COLO829 (cell line): ENCODE data around the gene MUC16.
"Not testable (repeated sequence)": the region's sequence is repeated elsewhere in the genome, so short reads cannot be mapped to it uniquely, and the experiment has no call there.

Source experiments
- DNase-seq: peaks from one replicate; pipeline ENCODE4 v3.0.0; 2012; ENCODE audit warnings: low spot score

MUC16 gene

DNA sequence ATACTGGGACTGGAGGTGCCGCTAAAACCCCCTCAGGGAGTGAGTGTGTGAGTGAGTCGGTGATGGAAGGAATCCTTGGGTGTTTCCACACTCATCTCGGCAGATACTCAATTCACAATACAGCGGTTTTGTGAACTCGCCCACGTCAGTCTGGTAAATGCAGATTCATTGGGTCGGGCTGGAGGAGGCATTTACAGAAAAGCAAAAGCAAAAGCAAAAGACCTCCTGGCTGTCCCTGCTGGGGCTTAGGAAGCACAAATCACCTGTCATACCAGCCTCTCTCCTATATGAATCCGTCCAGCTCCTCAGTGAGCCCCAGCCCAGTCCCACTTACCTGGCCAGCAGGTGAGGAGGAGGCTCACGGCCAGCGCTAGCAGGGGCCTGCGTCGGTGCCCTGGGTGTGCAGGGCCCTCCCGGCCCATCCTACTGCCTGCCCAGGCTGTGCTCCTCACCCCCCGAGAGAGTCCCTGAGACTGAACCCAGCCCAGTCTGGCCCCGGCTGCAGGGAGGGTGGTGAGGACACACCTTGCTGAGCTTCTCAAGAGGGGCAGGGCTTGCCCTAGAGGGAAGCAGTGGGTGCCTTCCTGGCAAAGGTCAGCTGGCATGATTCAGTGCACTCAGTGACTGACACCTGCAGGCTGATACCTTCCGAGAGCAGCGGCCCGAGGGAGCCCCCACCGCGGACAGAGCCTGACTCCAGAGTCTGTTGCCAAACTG lies at the start of gene MUC16:
Gene MUC16, minus strand, starts transcription at position 475 of the 717 bp plus-strand sequence.
- no peak for DNase-seq

DNA sequence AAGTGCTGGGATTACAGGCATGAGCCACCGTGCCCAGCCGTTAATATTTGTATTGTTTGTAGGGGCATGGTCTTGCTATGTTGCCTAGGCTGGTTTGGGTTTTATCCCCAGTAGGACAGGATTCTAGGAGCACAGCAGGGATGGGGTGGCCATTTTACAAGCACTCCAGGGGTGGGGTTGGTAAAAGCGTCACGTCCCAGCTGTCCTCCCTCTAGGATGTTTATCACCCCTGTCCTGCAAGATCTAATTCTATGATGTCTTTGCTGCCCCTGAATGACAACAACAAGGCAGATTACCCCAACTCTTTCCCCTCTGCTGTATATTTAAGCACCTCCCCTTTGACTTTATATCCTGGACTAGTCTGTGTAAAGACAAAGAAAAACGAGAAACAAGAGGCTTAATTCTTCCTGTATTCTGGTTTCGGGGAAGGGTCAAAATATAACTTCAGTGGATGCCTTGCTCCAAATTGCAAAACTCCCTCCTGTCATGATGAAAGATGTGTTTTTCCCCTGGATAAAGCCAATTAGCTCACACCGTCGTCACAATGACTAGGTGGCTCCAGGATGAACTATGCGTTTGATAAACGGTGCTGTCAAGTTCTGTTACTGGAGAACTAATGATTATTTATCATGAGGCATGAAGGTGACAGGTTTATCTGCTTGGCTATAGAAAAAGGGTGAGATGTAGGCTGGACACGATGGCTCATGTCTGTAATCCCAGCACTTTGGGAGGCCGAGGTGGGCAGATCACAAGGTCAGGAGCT lies 48.9 kb upstream of the MUC16 start:
- DNase-seq: no peak

GRCh38 chr19:9057505-9058258 lies 47.5 kb upstream of the MUC16 start:
- no peak for DNase-seq

- not testable (repeated sequence) for DNase-seq
Observed at GRCh38 chr19:9056131-9056530, 45.9 kb upstream of the MUC16 start.

GRCh38 chr19:9054765-9055164 lies 44.6 kb upstream of the MUC16 start:
- no peak for DNase-seq

- DNase-seq: no peak
Observed at GRCh38 chr19:9054207-9054606, 44.0 kb upstream of the MUC16 start.

DNA sequence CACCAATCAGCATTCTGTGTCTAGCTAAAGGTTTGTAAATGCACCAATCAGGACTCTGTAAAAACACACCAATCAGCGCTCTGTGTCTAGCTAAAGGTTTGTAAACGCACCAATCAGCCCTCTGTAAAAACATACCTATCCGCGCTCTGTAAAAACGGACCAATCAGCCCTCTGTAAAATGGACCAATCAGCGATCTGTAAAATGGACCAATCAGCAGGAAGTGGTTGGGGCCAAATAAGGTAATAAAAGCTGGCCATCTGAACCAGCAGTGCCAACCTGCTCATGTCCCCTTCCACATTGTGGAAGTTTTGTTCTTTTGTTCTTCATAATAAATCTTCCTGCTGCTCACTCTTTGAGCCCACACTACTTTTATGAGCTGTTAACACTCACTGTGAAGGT lies 43.5 kb upstream of the MUC16 start:
- not testable (repeated sequence) for DNase-seq

GRCh38 chr19:9052894-9053293 lies 42.7 kb upstream of the MUC16 start:
- no peak for DNase-seq

DNA sequence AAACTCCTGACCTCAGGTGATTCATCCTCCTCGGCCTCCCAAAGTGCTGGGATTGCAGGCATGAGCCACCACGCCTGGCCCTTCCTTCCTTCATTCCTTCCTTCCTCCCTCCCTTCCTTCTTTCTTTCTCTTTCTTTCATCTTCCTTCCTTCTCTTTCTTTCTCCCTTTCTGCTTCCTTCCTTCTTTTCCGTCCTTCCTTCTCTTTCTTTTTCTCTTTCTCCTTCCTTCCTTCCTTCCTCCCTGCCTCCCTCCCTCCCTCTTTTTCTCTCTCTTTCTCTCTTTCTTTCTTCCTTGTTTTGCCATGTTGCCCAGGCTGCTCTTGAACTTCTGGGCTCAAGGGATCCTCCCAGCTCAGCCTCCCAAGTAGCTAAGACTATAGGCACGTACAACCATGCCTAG lies 36.5 kb upstream of the MUC16 start:
- no peak for DNase-seq

DNA sequence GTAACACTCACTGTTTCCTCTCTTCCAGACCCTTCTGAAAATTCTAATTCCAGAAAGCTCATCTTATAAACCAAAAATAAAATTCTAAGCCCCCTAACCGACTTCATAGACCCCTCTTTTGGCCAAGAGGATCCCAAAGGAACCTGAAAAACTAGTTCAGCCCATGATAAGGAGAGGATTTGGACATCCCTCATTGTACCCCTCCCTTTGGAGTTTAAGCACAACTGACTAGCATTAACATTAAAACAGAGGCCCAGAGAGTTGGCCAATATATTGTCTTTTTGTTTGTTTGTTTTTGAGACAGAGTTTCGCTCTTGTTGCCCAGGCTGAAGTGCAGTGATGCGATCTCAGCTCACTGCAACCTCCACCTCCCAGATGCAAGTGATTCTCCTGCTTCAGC lies 34.2 kb upstream of the MUC16 start:
- no peak for DNase-seq

DNA sequence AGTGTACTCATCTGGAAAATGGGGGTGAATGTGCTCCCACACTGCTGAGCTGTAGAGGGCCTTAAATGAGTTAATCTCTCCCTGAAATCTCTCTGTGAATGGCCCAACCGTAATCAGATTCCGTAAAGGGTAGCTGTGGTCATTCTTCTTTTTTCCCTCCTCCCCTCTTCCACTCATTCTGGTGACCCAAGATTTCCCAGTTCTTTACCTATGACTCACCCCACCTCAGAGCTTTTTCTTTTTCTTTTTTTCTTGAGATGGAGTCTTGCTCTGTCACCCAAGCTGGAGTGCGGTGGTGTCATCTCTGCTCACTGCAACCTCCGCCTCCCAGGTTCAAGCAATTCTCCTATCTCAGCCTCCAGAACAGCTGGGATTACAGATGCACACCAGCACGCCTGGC lies 33.3 kb upstream of the MUC16 start:
- no peak for DNase-seq

DNA sequence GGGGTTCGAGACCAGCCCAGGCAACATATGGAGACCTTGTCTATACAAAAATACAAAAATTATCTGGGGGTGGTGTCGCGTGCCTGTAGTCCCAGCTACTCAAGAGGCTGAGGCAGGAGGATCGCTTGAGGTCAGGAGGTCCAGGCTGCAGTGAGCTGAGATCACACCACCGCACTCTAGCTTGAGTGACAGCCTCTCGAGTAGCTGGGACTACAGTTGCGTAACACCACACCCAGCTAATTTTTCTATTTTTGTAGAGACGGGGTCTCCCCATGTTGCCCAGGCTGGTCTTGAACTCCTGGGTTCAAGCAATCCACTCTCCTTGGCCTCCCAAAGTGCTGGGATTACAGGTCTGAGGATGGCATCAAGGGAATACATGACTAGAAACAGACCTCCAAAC lies 30.8 kb upstream of the MUC16 start:
- DNase-seq: no peak

DNA sequence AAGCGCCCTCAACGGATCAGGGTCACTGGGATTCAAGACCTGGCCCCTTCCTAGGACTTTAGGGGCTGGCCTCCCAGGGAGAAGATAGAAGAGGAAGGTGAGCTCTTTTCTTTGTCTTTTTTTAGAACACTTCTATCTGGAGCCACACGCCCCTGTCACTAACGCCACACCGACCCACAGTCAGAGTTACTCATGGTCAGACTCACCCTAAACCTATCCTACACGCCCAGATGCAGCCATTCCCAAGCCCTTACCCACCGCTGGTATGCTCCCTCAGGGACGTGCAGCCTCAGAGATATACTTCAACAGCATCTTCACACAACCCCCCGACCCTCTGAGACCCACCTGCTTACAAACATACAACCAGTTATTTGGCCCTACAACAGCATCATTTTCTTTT lies 29.9 kb upstream of the MUC16 start:
- DNase-seq: no peak

DNA sequence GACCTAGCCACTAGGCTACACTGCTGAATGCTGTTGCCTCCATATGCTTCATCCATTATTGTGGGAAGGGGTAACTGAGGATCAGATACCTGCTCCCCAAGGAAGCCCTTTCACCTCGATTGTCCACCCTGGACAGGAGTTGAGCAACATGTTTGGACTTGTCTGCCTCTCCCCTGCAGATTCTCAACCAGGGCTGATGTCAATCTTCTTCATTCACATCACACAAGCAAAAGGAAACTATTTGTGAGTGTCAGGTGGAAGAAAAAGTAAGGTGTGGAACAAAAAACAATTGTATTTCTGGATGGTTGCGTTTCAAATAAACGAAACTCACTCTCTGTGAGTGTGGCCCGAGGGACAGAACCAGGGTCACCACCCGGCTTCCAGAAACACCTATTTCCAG lies 29.5 kb upstream of the MUC16 start:
- no peak for DNase-seq

DNA sequence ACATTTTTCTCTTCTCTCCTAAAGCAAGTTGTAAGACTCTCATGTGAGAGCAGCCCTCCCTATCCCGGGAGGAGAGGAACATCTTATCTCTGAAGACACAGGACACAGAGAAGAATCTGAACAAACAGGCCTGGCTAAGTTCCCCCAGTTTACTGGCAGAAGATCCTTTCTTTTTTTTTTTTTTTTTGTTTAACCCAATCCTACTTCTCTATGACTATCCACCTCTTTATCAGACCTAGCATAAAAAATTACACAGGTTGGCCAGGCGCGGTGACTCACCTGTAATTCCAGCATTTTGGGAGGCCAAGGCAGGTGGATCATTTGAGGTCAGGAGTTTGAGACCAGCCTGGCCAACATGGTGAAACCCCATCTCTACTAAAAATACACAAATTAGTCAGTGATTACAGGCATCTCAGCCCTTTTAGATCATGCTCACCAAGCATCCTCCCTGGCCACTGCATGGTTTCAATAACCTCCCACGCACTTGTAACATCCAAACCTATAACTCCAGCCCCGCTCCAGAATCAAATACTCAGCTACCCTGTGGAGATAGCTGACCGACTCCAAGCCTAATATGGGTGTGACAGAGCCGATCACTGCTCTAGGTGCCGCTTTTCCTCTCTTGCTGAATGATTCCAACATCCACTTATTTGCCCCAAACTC lies 27.3 kb upstream of the MUC16 start:
- no peak for DNase-seq

- DNase-seq: no peak
Observed at GRCh38 chr19:9032136-9032631, 22.0 kb upstream of the MUC16 start.

DNA sequence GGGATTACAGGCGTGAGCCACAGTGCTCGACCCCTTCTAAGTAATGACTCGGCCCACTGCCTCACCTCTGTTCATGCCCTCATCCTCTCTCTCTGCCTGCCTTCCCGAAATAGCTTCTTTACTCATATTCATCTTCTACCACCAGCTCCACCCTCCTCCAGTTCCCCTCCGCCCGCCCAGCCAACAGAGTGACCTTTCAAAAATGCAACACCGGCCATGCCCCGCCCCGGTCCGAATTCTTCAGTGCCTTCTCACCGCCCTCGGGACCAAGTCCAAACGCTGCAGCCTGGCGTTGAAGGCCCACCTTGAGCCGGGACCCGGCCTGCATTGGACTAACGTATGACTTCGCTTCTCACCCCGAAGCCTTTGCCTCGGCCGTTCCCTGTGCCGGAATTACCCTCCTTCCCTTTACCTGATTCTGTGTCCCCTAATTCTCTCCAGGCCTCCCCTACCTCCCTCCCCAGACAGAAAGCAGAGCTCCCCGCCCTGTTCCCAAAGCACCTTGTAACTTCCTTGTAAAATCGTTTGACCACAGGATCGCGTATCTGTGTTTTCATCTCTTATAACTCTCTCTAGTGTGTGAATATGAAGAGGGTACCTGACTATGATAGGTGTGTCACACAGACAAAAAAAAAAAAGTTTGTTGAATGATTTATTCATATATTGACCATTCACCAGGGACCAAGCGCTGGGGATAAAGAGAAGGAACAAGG lies 8.1 kb upstream of the MUC16 start:
- DNase-seq: no peak

- DNase-seq: no peak
Observed at GRCh38 chr19:9014803-9015202, 4.6 kb upstream of the MUC16 start.

GRCh38 chr19:9013988-9014387 lies 3.8 kb upstream of the MUC16 start:
- no peak for DNase-seq

- DNase-seq: no peak
Observed at GRCh38 chr19:9011875-9012274, 1.7 kb upstream of the MUC16 start.

DNA sequence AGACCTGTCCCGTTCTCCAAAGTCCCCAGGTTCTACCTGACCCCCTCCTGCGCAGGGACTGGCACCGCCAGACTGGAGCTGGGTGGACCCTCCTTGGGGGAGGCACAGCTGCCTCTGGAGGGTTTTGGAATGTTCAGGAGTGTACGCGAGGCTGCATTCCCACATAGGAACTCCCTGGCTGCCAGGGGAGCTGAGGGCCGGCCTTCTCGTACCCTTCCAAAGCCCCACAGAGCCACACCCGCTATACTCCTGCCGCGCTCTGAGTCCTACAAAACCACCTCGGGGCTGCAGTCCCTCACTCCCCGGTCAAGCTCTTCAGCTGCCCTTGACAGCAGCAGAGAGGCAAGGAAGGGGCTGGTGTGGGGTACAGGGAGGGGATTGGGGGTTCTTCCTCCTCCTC lies 484 bp upstream of the MUC16 start:
- no peak for DNase-seq

DNA sequence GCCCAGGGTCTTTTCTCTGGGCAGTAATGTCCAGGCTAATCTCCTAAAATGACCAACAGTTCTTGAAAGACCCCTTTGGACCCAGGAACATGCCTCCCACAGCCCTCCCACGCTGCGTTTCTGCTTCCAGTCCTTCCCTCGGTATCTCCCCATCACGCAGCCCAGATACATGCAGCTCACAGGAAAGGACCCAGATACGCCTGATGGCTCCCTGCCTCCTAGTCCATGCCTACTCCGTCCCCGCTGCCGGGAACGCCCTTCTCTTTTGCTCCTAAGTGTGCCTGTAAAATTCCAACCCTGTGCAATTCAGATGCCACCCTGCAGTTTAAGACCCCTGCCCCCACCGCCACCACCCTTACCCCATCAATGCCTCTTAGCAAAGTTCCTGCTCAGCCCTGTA lies 778 bp downstream of the MUC16 start:
- no peak for DNase-seq
